GM06990 (cell line): Measurements from ENCODE around the gene ELOVL6.

Experiments
- DNase-seq: peaks from one replicate; pipeline ENCODE4 v3.0.0-alpha.2; 2011; ENCODE audit not compliant: insufficient read length; ENCODE audit errors: extremely low read depth
- H3K27me3 ChIP-seq: replicated peaks from 2 replicates; pipeline ENCODE4 v1.6.0; 2011; ENCODE audit warnings: low read length; ENCODE audit not compliant: control insufficient read depth, insufficient read depth
- H3K36me3 ChIP-seq: 2 replicates; pipeline ENCODE4 v1.5.1; 2011; ENCODE audit warnings: low read length; ENCODE audit not compliant: control insufficient read depth, insufficient read depth
- H3K4me3 ChIP-seq: replicated peaks from 2 replicates; pipeline ENCODE4 v1.5.1; 2011; ENCODE audit warnings: low read depth, mild to moderate bottlenecking, control low read depth, low read length
- CTCF ChIP-seq: IDR thresholded peaks from 2 replicates; pipeline ENCODE4 v1.5.1; 2011; ENCODE audit warnings: low read length, control low read depth, mild to moderate bottlenecking, inconsistent platforms; ENCODE audit not compliant: insufficient read depth, poor library complexity, severe bottlenecking

The ELOVL6 gene

GRCh38 chr4:110128029-110128428 lies 70.4 kb downstream of the ELOVL6 start:
- no peak for DNase-seq
- no peak overlapping the region for H3K4me3 ChIP-seq
- TF ChIP-seq CTCF = no peak
- H3K36me3 ChIP-seq = no peaks in the 10 kb centered on the region
- no peaks in the 10 kb centered on the region for H3K27me3 ChIP-seq

- no peak for TF ChIP-seq CTCF
- Histone ChIP-seq H3K27me3 (no peaks in the 10 kb centered on the region), H3K4me3 (no peak overlapping the region), H3K36me3 (no peaks in the 10 kb centered on the region)
- peak; percentile 31 for DNase-seq
These were observed 73.7 kb downstream of the ELOVL6 start for GRCh38 chr4:110124711-110125110.

GRCh38 chr4:110122201-110122600 lies 76.2 kb downstream of the ELOVL6 start:
- DNase-seq = no peak
- Histone ChIP-seq H3K36me3 (no peaks in the 10 kb centered on the region), H3K4me3 (no peak overlapping the region), H3K27me3 (no peaks in the 10 kb centered on the region)
- TF ChIP-seq CTCF = no peak

GRCh38 chr4:110120506-110120905 lies 77.9 kb downstream of the ELOVL6 start:
- Histone ChIP-seq H3K4me3 (no peak overlapping the region), H3K27me3 (no peaks in the 10 kb centered on the region), H3K36me3 (no peaks in the 10 kb centered on the region)
- no peak for TF ChIP-seq CTCF
- DNase-seq = no peak

- no peaks in the 10 kb centered on the region for H3K36me3 ChIP-seq
- no peaks in the 10 kb centered on the region for H3K27me3 ChIP-seq
- H3K4me3 ChIP-seq = no peak overlapping the region
- no peak for DNase-seq
- TF ChIP-seq CTCF = no peak
These were observed 78.5 kb downstream of the ELOVL6 start for GRCh38 chr4:110119880-110120279.

GRCh38 chr4:110119337-110119736 lies 79.1 kb downstream of the ELOVL6 start:
- no peak for DNase-seq
- no peaks in the 10 kb centered on the region for H3K36me3 ChIP-seq
- TF ChIP-seq CTCF = no peak
- no peak overlapping the region for H3K4me3 ChIP-seq
- no peaks in the 10 kb centered on the region for H3K27me3 ChIP-seq
